ENCODE measurements around the gene NOTCH2. TPM values are rescaled to one million over a fixed set of nuclear protein-coding genes. Genes with fewer than 3 reads are reported as not detected.

NOTCH2 gene
- total and polyA plus RNA-seq, 9 of the 15 experiments (the other 6 are each of a cell fraction or from before 2014, with no cell fraction given): 0.04 to 1.2 (median 0.28) TPM; not detected in 1

- TF ChIP-seq ZNF740 (CRISPR knock-in tag; IDR thresholded peaks at IDR 0.05): no peak
- no peak for TF ChIP-seq ZNF740 (tag; IDR thresholded peaks at IDR 0.05)
- peak; percentile 84 for TF ChIP-seq CEBPB (tag; IDR thresholded peaks at IDR 0.05)
- no peak for TF ChIP-seq HNRNPH1 (optimal IDR thresholded peaks at IDR 0.05; ENCODE audit: low read depth, low read length)
- TF ChIP-seq DLX4 (CRISPR knock-in tag; IDR thresholded peaks at IDR 0.05): no peak
- no peak for TF ChIP-seq LEF1 (IDR thresholded peaks at IDR 0.05)
- no peak for TF ChIP-seq CGGBP1 (CRISPR knock-in tag; IDR thresholded peaks at IDR 0.05)
- TF ChIP-seq REST (IDR thresholded peaks at IDR 0.05; ENCODE audit: borderline replicate concordance): peak; percentile 77
- no peak for TF ChIP-seq REST (CRISPR knock-in tag; IDR thresholded peaks at IDR 0.05; ENCODE audit: low read depth)
- no peak for TF ChIP-seq COPS2 (conservative IDR thresholded peaks at IDR 0.05)
- TF ChIP-seq ID3 (CRISPR knock-in tag; IDR thresholded peaks at IDR 0.05): no peak
- no peak for TF ChIP-seq ID3 (tag; IDR thresholded peaks at IDR 0.05)
- no peak for TF ChIP-seq EP400 (IDR thresholded peaks at IDR 0.05)
- TF ChIP-seq HDAC6 (IDR thresholded peaks at IDR 0.05; ENCODE audit: low read depth, low read length): no peak
- 0 out of 2 replicates have a peak, but pooled peaks have one; percentile 12 for TF ChIP-seq ZNF24 (IDR thresholded peaks at IDR 0.05)
- TF ChIP-seq CCNT2 (IDR thresholded peaks at IDR 0.05; ENCODE audit: borderline replicate concordance, extremely low read depth, insufficient read length, low read depth, low read length): no peak
- TF ChIP-seq NR4A1 (CRISPR knock-in tag; IDR thresholded peaks at IDR 0.05): no peak
- no peak for TF ChIP-seq NR4A1 (tag; IDR thresholded peaks at IDR 0.05)
- no peak for TF ChIP-seq GATAD2A (IDR thresholded peaks at IDR 0.05)
Measured at GRCh38 chr1:119870917-119871596, 198.4 kb downstream of the NOTCH2 start (continued).

Data from K562 (cell line).